HepG2 (cell line): Measurements from ENCODE around the gene DNAJC11. TPM values are rescaled to one million over a fixed set of nuclear protein-coding genes. Genes with fewer than 3 reads are reported as not detected.

Experiments
- CREB3 ChIP-seq: sonication (generic); formaldehyde crosslinking; IDR thresholded peaks from 2 replicates; pipeline ENCODE4 v1.5.0; 2020; ENCODE audit warnings: missing genetic modification reagents
- EZH2 ChIP-seq: conservative IDR thresholded peaks from 2 replicates; pipeline ENCODE4 v1.6.1; 2012; ENCODE audit warnings: mild to moderate bottlenecking, low read depth, low read length, moderate library complexity
- GTF3A ChIP-seq: sonication (generic); formaldehyde crosslinking; conservative IDR thresholded peaks from 2 replicates; pipeline ENCODE4 v1.4.0; 2020; ENCODE audit warnings: mild to moderate bottlenecking, missing genetic modification reagents
- MTF1 ChIP-seq: sonication (generic); formaldehyde crosslinking; IDR thresholded peaks from 2 replicates; pipeline ENCODE4 v1.5.0; 2020; ENCODE audit warnings: missing genetic modification reagents
- PAWR ChIP-seq: sonication (generic); formaldehyde crosslinking; IDR thresholded peaks from 2 replicates; pipeline ENCODE4 v1.4.0; 2020; ENCODE audit warnings: missing genetic modification reagents, mild to moderate bottlenecking, borderline replicate concordance
- SKIL ChIP-seq: sonication (generic); formaldehyde crosslinking; IDR thresholded peaks from 2 replicates; pipeline ENCODE4 v1.8.0; 2022; ENCODE audit warnings: missing genetic modification reagents, mild to moderate bottlenecking, moderate library complexity, borderline replicate concordance
- SMAD9 ChIP-seq: sonication (generic); formaldehyde crosslinking; IDR thresholded peaks from 2 replicates; pipeline ENCODE4 v1.5.1; 2020; ENCODE audit warnings: mild to moderate bottlenecking, missing genetic modification reagents
- SNAPC4 ChIP-seq: sonication (generic); formaldehyde crosslinking; IDR thresholded peaks from 2 replicates; pipeline ENCODE4 v1.4.0; 2020; ENCODE audit warnings: mild to moderate bottlenecking, missing genetic modification reagents
- SOX6 ChIP-seq, 2 experiments: fragments of 450-650 bp in 1 of 2; sonication (generic) in 1 of 2; formaldehyde crosslinking in 1 of 2; IDR thresholded peaks; 2 replicates each; pipeline versions ENCODE4 v1.4.0 to v1.6.1; 2017 to 2020; ENCODE audit warnings: antibody characterized with exemption in 1 of 2, mild to moderate bottlenecking in 1 of 2, missing genetic modification reagents in 1 of 2
- TFAP4 ChIP-seq: sonication (generic); IDR thresholded peaks from 2 replicates; pipeline ENCODE4 v1.6.1; 2016; ENCODE audit warnings: low read depth, borderline replicate concordance
- THAP7 ChIP-seq: sonication (generic); formaldehyde crosslinking; IDR thresholded peaks from 2 replicates; pipeline ENCODE4 v1.8.1; 2023; ENCODE audit warnings: mild to moderate bottlenecking, missing genetic modification reagents
- TSC22D2 ChIP-seq: sonication (generic); formaldehyde crosslinking; IDR thresholded peaks from 2 replicates; pipeline ENCODE4 v1.5.1; 2020; ENCODE audit warnings: missing genetic modification reagents, mild to moderate bottlenecking, borderline replicate concordance
- ZBTB33 ChIP-seq: sonication (generic); formaldehyde crosslinking; IDR thresholded peaks from 2 replicates; pipeline ENCODE4 v1.4.0; 2020; ENCODE audit warnings: missing genetic modification reagents
- ZFP36L2 ChIP-seq: sonication (generic); formaldehyde crosslinking; IDR thresholded peaks from 2 replicates; pipeline ENCODE4 v1.4.0; 2020; ENCODE audit warnings: missing genetic modification reagents
- ZNF350 ChIP-seq: sonication (generic); formaldehyde crosslinking; IDR thresholded peaks from 2 replicates; pipeline ENCODE4 v1.4.0; 2020; ENCODE audit warnings: mild to moderate bottlenecking, low read depth, missing genetic modification reagents, borderline replicate concordance
- ZNF543 ChIP-seq: sonication (generic); formaldehyde crosslinking; IDR thresholded peaks from 2 replicates; pipeline ENCODE4 v1.4.0; 2020; ENCODE audit warnings: mild to moderate bottlenecking, missing genetic modification reagents
- ZNF670 ChIP-seq: sonication (generic); formaldehyde crosslinking; IDR thresholded peaks from 2 replicates; pipeline ENCODE4 v1.8.0; 2022; ENCODE audit warnings: mild to moderate bottlenecking, missing genetic modification reagents, borderline replicate concordance
- polyA plus RNA-seq, 8 experiments: library from polyadenylated mRNA; depleted of rRNA in 3 of 8; stranded (reverse) in 7 of 8; unstranded in 1 of 8; fragments of >200 nt; fragmentation: Illumina TruSeq in 4 of 8; extraction: Trizol in 4 of 8; gene quantifications; 2 replicates each; pipeline versions ENCODE4 v1.2.1 to v1.2.3, GENCODE V29; 2011 to 2016; ENCODE audit warnings: low read depth in 4 of 8, missing spikeins in 1 of 8, mixed read lengths in 1 of 8; ENCODE audit not compliant: insufficient read depth in 1 of 8
- total RNA-seq, 5 experiments: library from RNA; depleted of rRNA; stranded (reverse); fragments of >200 nt; fragmentation: Illumina TruSeq; extraction: Trizol; gene quantifications; 2 replicates each; pipeline ENCODE4 v1.2.3, GENCODE V29; 2016; ENCODE audit warnings: low read depth in 1 of 5

The DNAJC11 gene
- total and polyA plus RNA-seq, 2 of the 13 experiments (the other 11 are each of a cell fraction or from before 2014, with no cell fraction given): 25.1 to 47.6 TPM

- TF ChIP-seq CREB3 (no peak), SKIL (CRISPR knock-in tag) (no peak), GTF3A (CRISPR knock-in tag) (no peak), MTF1 (CRISPR knock-in tag) (no peak), EZH2 (no peak), SNAPC4 (CRISPR knock-in tag) (no peak), TSC22D2 (CRISPR knock-in tag) (no peak), THAP7 (CRISPR knock-in tag) (no peak), TFAP4 (no peak), ZBTB33 (CRISPR knock-in tag) (no peak), SMAD9 (CRISPR knock-in tag) (no peak), PAWR (no peak), ZNF670 (CRISPR knock-in tag) (no peak), SOX6 (IDR thresholded peaks at IDR 0.05) (no peak), SOX6 (CRISPR knock-in tag; IDR thresholded peaks at IDR 0.05) (no peak), ZFP36L2 (CRISPR knock-in tag) (no peak), ZNF350 (CRISPR knock-in tag) (no peak), ZNF543 (CRISPR knock-in tag) (no peak)
Measured at GRCh38 chr1:6602669-6603237, 98.9 kb downstream of the DNAJC11 start, which contains the start of gene KLHL21 (continued).
